HG03442 (cell line): ENCODE measurements around the gene LAPTM5.

Experiments
- ATAC-seq: cut with Tn5 transposase; IDR thresholded peaks from one replicate; pipeline ENCODE4 v1.9.1; 2021; ENCODE audit warnings: mild to moderate bottlenecking, moderate library complexity; ENCODE audit not compliant: unreplicated experiment

Gene LAPTM5

GRCh38 chr1:30745156-30745833 is 12.3 kb downstream of the LAPTM5 start:
- ATAC-seq = no peak

- ATAC-seq = no peak
These were observed 13.4 kb downstream of the LAPTM5 start for GRCh38 chr1:30744060-30744756.

- ATAC-seq = no peak
These were observed 14.0 kb downstream of the LAPTM5 start for GRCh38 chr1:30743584-30744059.

GRCh38 chr1:30742963-30743559 is 14.5 kb downstream of the LAPTM5 start:
- no peak for ATAC-seq

- no peak for ATAC-seq
These were observed 15.1 kb downstream of the LAPTM5 start for GRCh38 chr1:30742300-30742962.

GRCh38 chr1:30741239-30741894 is 16.2 kb downstream of the LAPTM5 start:
- ATAC-seq = no peak

- ATAC-seq = no peak
These were observed 17.0 kb downstream of the LAPTM5 start for GRCh38 chr1:30740251-30741238.

- no peak for ATAC-seq
These were observed 18.0 kb downstream of the LAPTM5 start for GRCh38 chr1:30739601-30740000.

GRCh38 chr1:30738715-30739559 is 18.6 kb downstream of the LAPTM5 start:
- no peak for ATAC-seq

- no peak for ATAC-seq
These were observed 19.4 kb downstream of the LAPTM5 start for GRCh38 chr1:30738040-30738714.

- no peak for ATAC-seq
These were observed 20.1 kb downstream of the LAPTM5 start for GRCh38 chr1:30737357-30738039.

- no peak for ATAC-seq
These were observed 21.7 kb downstream of the LAPTM5 start for GRCh38 chr1:30735668-30736498.

GRCh38 chr1:30735124-30735523 is 22.4 kb downstream of the LAPTM5 start:
- no peak for ATAC-seq

- ATAC-seq = no peak
These were observed 23.0 kb downstream of the LAPTM5 start for GRCh38 chr1:30734580-30734979.

GRCh38 chr1:30734106-30734505 is 23.5 kb downstream of the LAPTM5 start:
- no peak for ATAC-seq

- no peak for ATAC-seq
These were observed 24.1 kb downstream of the LAPTM5 start for GRCh38 chr1:30733493-30733892.
